B cell (primary cell): ENCODE results near the gene PPP2R1A. TPM values are rescaled to one million over a fixed set of nuclear protein-coding genes. Genes with fewer than 3 reads are reported as not detected.

ENCODE experiments used
- ATAC-seq: fragments of 200-7000 bp; cut with Tn5 transposase; one replicate; pipeline ENCODE4 v1.10.0; 2021; ENCODE audit warnings: low read depth, mild to moderate bottlenecking, moderate number of reproducible peaks, moderate library complexity
- CTCF ChIA-PET: fragments of 350-600 bp; sonication (Branson Sonifier 250); formaldehyde crosslinking; loops from one replicate; lab custom pipeline; 2021; ENCODE audit warnings: antibody characterized with exemption, inconsistent platforms; lab: Charles Lee
- POLR2A ChIA-PET: fragments of 350-600 bp; sonication (Branson Sonifier 250); formaldehyde crosslinking; loops from one replicate; lab custom pipeline; 2021; ENCODE audit warnings: antibody characterized with exemption; lab: Charles Lee
- DNase-seq: peaks from one replicate; pipeline ENCODE4 v3.0.0; 2013
- H2AFZ ChIP-seq: 2 replicates; pipeline ENCODE4 v1.6.1; 2012; ENCODE audit warnings: mild to moderate bottlenecking, low read depth, low read length; ENCODE audit not compliant: insufficient read depth, poor library complexity, severe bottlenecking
- H3K27ac ChIP-seq, 2 donors: 1 replicate in 1 of 2; 2 replicates in 1 of 2; pipeline ENCODE4 v1.5.1; 2012 to 2013; ENCODE audit warnings: low read length in 2 of 2, mild to moderate bottlenecking in 2 of 2, moderate library complexity in 1 of 2
- H3K27me3 ChIP-seq, 4 experiments: fragments of 200-600 bp in 1 of 4; sonication (generic) in 1 of 4; replicated peaks in 1 of 4; 1 replicate in 2 of 4; 2 replicates in 2 of 4; pipeline versions ENCODE4 v1.6.1 to v1.7.0; 2013 to 2016; ENCODE audit warnings: low read length in 3 of 4, mild to moderate bottlenecking in 2 of 4, mixed read lengths in 1 of 4, moderate library complexity in 1 of 4; ENCODE audit not compliant: insufficient read depth in 4 of 4, control insufficient read depth in 3 of 4; ENCODE audit errors: control extremely low read depth in 1 of 4
- H3K36me3 ChIP-seq, 2 experiments: replicated peaks in 1 of 2; 1 replicate in 1 of 2; 2 replicates in 1 of 2; pipeline versions ENCODE4 v1.6.1 to v1.7.1; 2013; ENCODE audit warnings: low read length in 1 of 2; ENCODE audit not compliant: insufficient read depth in 2 of 2, control insufficient read depth in 1 of 2; ENCODE audit errors: control extremely low read depth in 1 of 2, extremely low read depth in 1 of 2
- H3K4me1 ChIP-seq, 2 donors: fragments of 200-600 bp in 1 of 2; sonication (generic) in 1 of 2; 1 replicate in 1 of 2; 2 replicates in 1 of 2; pipeline versions ENCODE4 v1.5.1 to v1.6.1; 2013 to 2017; ENCODE audit warnings: low read length in 2 of 2; ENCODE audit not compliant: control insufficient read depth in 2 of 2, insufficient read depth in 2 of 2
- H3K4me2 ChIP-seq: replicated peaks from 2 replicates; pipeline ENCODE3; 2012; ENCODE audit warnings: mild to moderate bottlenecking, low read depth, low read length; ENCODE audit not compliant: poor library complexity, severe bottlenecking
- H3K4me3 ChIP-seq, 5 experiments: fragments of 200-600 bp in 1 of 5; sonication (generic) in 1 of 5; 1 replicate in 3 of 5; 2 replicates in 2 of 5; pipeline versions ENCODE4 v1.5.1 to v1.7.0; 2011 to 2016; ENCODE audit warnings: low read length in 4 of 5, mild to moderate bottlenecking in 4 of 5, low read depth in 2 of 5, control low read depth in 1 of 5, moderate library complexity in 1 of 5; ENCODE audit not compliant: insufficient read depth in 1 of 5; ENCODE audit errors: control extremely low read depth in 1 of 5, extremely low read depth in 1 of 5
- H3K79me2 ChIP-seq: fragments of 200-600 bp; sonication (generic); one replicate; pipeline ENCODE4 v1.6.0; 2016; ENCODE audit warnings: low read length; ENCODE audit not compliant: control insufficient read depth, insufficient read depth
- H3K9ac ChIP-seq: fragments of 200-600 bp; sonication (generic); 2 replicates; pipeline ENCODE4 v1.6.1; 2017; ENCODE audit warnings: mild to moderate bottlenecking, low read length, moderate library complexity
- H3K9me3 ChIP-seq, 3 donors: one replicate each; pipeline versions ENCODE4 v1.6.1 to v1.7.1; 2013; ENCODE audit warnings: low read length in 2 of 3; ENCODE audit not compliant: control insufficient read depth in 2 of 3, insufficient read depth in 1 of 3; ENCODE audit errors: control extremely low read depth in 1 of 3
- H4K20me1 ChIP-seq: 2 replicates; pipeline ENCODE4 v1.6.0; 2012; ENCODE audit warnings: mild to moderate bottlenecking, low read length; ENCODE audit not compliant: insufficient read depth, control insufficient read depth, poor library complexity, severe bottlenecking
- H3K27ac Mint-ChIP-seq: one replicate; pipeline ENCODE4 v1.8.0; 2021; ENCODE audit warnings: mixed read lengths
- H3K27me3 Mint-ChIP-seq: one replicate; pipeline ENCODE4 v1.8.0; 2021; ENCODE audit warnings: mixed read lengths
- H3K4me1 Mint-ChIP-seq: one replicate; pipeline ENCODE4 v1.8.0; 2021; ENCODE audit warnings: mixed read lengths
- H3K4me3 Mint-ChIP-seq: one replicate; pipeline ENCODE4 v1.8.0; 2021; ENCODE audit warnings: mixed read lengths
- H3K9me3 Mint-ChIP-seq: one replicate; pipeline ENCODE4 v1.8.0; 2022; ENCODE audit warnings: mixed read lengths; ENCODE audit not compliant: insufficient read depth
- EZH2 ChIP-seq: IDR thresholded peaks from 2 replicates; pipeline ENCODE4 v1.6.1; 2012; ENCODE audit warnings: borderline replicate concordance, low read depth, mild to moderate bottlenecking, moderate library complexity, low read length; ENCODE audit not compliant: insufficient read depth, poor library complexity, severe bottlenecking
- WGBS: methylation state at CpG from one replicate; pipeline ENCODE4 v1.1.5; 2013; ENCODE audit warnings: missing lambda C conversion rate; ENCODE audit not compliant: insufficient coverage; 5-methylcytosine and 5-hydroxymethylcytosine counted together
- intact Hi-C: fragments of 100-400 bp; cut with micrococcal nuclease; formaldehyde crosslinking; loops from one replicate; pipeline ENCODE4 v1.10.0; 2022
- polyA plus RNA-seq: library from polyadenylated mRNA; depleted of rRNA; stranded (reverse); fragments of >200 nt; gene quantifications from 2 replicates; pipeline ENCODE4 v1.2.3, GENCODE V29; 2012
- total RNA-seq, 2 donors: library from RNA; stranded (reverse); fragments of 120-200 nt in 1 of 2; gene quantifications; 1 replicate in 1 of 2; 2 replicates in 1 of 2; pipeline versions ENCODE4 v1.2.3 to v1.2.4, GENCODE V29; 2013 to 2022
- TF ChIP-seq, protein P1 (sequence below): fragments of 200-600 bp; IDR thresholded peaks from one replicate; pipeline ENCODE4 v1.8.0; 2022; ENCODE audit warnings: antibody characterized with exemption, mild to moderate bottlenecking

PPP2R1A gene
- total and polyA plus RNA-seq, 2 donors (not counting 1 experiment from before 2014, with no cell fraction given) = 108 to 202 TPM

DNA sequence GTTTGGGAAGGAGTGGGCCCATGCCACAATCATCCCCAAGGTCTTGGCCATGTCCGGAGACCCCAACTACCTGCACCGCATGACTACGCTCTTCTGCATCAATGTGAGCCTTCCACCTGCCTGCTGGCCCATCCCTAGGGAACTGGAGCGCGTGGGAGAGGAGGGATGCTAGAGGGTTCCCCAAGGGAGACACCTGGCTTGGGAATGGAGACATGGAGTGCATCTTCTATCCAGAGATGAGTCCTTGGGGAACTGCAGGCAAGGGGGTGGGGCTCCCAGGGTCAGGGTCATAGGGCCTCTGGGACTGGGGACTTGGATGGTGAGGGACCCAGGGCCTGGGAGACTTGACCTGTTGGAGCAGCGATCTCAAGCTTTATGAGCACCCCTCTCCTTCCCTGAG, 31.2 kb downstream of the PPP2R1A start:
- Histone ChIP-seq H3K79me2 (peaks cover 7% of the 10 kb centered on the region), H2AFZ (no peak overlapping the region), H3K4me1 (no peaks in the 10 kb centered on the region), H3K9me3 (no peaks in the 10 kb centered on the region), H4K20me1 (peaks cover 35% of the 10 kb centered on the region), H3K9ac (no peak overlapping the region), H3K27ac (no peak overlapping the region), H3K4me3 (no peak overlapping the region), H3K4me2 (no peak overlapping the region), H3K27me3 (no peaks in the 10 kb centered on the region), H3K36me3 (peaks cover 47 to 98% of the 10 kb centered on the region in 2 experiments)
- no peak for ATAC-seq
- no peaks in the 10 kb centered on the region for H3K27me3 Mint-ChIP-seq
- H3K27ac Mint-ChIP-seq = no peak overlapping the region
- ChIA-PET CTCF (no interaction called here), POLR2A (no interaction called here)
- H3K4me1 Mint-ChIP-seq = peaks cover 15% of the 10 kb centered on the region
- H3K9me3 Mint-ChIP-seq = no peaks in the 10 kb centered on the region
- H3K4me3 Mint-ChIP-seq = no peak overlapping the region
- no peak for DNase-seq
- TF ChIP-seq, protein P1, sequence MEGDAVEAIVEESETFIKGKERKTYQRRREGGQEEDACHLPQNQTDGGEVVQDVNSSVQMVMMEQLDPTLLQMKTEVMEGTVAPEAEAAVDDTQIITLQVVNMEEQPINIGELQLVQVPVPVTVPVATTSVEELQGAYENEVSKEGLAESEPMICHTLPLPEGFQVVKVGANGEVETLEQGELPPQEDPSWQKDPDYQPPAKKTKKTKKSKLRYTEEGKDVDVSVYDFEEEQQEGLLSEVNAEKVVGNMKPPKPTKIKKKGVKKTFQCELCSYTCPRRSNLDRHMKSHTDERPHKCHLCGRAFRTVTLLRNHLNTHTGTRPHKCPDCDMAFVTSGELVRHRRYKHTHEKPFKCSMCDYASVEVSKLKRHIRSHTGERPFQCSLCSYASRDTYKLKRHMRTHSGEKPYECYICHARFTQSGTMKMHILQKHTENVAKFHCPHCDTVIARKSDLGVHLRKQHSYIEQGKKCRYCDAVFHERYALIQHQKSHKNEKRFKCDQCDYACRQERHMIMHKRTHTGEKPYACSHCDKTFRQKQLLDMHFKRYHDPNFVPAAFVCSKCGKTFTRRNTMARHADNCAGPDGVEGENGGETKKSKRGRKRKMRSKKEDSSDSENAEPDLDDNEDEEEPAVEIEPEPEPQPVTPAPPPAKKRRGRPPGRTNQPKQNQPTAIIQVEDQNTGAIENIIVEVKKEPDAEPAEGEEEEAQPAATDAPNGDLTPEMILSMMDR = no peak
- no peak for TF ChIP-seq EZH2
- intact Hi-C loops = no loop called here
- 100% methylated on average over 5 of the region's 6 CpGs for WGBS

DNA sequence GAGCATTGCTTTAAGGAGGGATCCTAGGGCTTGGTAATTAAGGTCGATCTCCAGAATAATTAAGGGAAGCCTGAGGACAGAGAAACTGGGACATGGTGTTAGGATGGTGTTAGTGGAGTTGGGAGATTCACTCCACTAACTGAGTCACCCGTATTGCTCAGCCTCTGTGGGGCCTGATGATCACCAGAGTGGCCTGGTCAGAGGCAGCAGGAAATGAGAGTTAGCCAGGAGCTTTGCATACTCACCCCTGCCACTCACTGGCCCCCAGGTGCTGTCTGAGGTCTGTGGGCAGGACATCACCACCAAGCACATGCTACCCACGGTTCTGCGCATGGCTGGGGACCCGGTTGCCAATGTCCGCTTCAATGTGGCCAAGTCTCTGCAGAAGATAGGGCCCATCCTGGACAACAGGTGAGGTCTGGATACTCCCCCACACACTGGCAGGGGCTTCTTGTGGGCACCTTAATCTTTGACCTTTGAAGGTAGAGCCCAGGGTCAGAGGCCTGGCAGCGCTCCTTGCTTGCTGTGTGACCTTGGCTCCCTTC, 32.1 kb downstream of the PPP2R1A start:
- H3K4me1 ChIP-seq = no peaks in the 10 kb centered on the region
- H3K9me3 ChIP-seq = no peaks in the 10 kb centered on the region
- CTCF ChIA-PET = no interaction called here
- no peak overlapping the region for H3K9ac ChIP-seq
- Mint-ChIP-seq H3K27ac (no peak overlapping the region), H3K4me1 (peaks cover 15% of the 10 kb centered on the region), H3K27me3 (no peaks in the 10 kb centered on the region), H3K4me3 (no peak overlapping the region), H3K9me3 (no peaks in the 10 kb centered on the region)
- H4K20me1 ChIP-seq = peaks cover 30% of the 10 kb centered on the region
- ATAC-seq = no peak
- no peak for DNase-seq
- H3K4me2 ChIP-seq = no peak overlapping the region
- H3K27me3 ChIP-seq = no peaks in the 10 kb centered on the region
- H3K27ac ChIP-seq = no peak overlapping the region
- POLR2A ChIA-PET = no interaction called here
- TF ChIP-seq EZH2 = no peak
- TF ChIP-seq, protein P1 = no peak
- H3K4me3 ChIP-seq = no peak overlapping the region
- intact Hi-C loops = no loop called here
- WGBS = 95% methylated on average over 4 of the region's 7 CpGs
- H3K79me2 ChIP-seq = no peaks in the 10 kb centered on the region
- peaks cover 41 to 98% of the 10 kb centered on the region in 2 experiments for H3K36me3 ChIP-seq
- no peak overlapping the region for H2AFZ ChIP-seq
